VCaP (cell line): Measurements from ENCODE around the gene APLP1.
A peak's percentile ranks its signal among the peaks of the same experiment; 100 is the strongest.

Experiments used
- H3K27ac ChIP-seq: fragments of 450-650 bp; 2 replicates; pipeline ENCODE4 v1.5.1; 2017
- TF ChIP-seq, protein P1 (sequence below): fragments of 450-650 bp; conservative IDR thresholded peaks from 2 replicates; pipeline ENCODE4 v1.5.1; 2017; ENCODE audit warnings: mild to moderate bottlenecking, moderate library complexity

APLP1 gene

DNA sequence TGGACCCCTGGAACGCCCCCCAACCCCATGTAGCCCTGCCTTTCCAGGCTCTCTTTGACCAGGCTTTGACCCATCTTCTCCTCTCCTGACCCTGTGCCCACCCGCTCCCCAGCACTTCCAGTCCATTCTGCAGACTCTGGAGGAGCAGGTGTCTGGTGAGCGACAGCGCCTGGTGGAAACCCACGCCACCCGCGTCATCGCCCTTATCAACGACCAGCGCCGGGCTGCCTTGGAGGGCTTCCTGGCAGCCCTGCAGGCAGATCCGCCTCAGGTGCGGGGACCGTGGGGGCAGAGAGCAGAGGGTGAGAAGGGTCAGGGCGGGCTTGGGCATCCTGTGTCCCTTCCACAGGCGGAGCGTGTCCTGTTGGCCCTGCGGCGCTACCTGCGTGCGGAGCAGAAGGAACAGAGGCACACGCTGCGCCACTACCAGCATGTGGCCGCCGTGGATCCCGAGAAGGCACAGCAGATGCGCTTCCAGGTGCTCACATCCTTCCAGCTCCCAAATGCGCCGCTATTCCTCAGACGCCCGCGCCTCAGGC, 6.1 kb downstream of the APLP1 start:
- no peak overlapping the region for H3K27ac ChIP-seq
- TF ChIP-seq, protein P1, sequence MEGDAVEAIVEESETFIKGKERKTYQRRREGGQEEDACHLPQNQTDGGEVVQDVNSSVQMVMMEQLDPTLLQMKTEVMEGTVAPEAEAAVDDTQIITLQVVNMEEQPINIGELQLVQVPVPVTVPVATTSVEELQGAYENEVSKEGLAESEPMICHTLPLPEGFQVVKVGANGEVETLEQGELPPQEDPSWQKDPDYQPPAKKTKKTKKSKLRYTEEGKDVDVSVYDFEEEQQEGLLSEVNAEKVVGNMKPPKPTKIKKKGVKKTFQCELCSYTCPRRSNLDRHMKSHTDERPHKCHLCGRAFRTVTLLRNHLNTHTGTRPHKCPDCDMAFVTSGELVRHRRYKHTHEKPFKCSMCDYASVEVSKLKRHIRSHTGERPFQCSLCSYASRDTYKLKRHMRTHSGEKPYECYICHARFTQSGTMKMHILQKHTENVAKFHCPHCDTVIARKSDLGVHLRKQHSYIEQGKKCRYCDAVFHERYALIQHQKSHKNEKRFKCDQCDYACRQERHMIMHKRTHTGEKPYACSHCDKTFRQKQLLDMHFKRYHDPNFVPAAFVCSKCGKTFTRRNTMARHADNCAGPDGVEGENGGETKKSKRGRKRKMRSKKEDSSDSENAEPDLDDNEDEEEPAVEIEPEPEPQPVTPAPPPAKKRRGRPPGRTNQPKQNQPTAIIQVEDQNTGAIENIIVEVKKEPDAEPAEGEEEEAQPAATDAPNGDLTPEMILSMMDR = no peak

DNA sequence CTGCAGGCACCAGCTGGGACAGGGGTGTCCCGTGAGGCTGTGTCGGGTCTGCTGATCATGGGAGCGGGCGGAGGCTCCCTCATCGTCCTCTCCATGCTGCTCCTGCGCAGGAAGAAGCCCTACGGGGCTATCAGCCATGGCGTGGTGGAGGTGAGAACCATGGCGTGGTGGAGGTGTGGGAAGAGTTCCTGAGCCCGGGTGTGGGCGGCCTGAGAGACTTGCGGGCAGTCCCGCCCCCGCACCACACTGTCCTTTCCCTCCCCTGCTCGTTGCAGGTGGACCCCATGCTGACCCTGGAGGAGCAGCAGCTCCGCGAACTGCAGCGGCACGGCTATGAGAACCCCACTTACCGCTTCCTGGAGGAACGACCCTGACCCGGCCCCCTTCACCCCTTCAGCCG, 10.7 kb downstream of the APLP1 start:
- TF ChIP-seq, protein P1 = no peak
- H3K27ac ChIP-seq = peak overlapping the region; percentile 14; the same call in 1 of the 2 replicates

DNA sequence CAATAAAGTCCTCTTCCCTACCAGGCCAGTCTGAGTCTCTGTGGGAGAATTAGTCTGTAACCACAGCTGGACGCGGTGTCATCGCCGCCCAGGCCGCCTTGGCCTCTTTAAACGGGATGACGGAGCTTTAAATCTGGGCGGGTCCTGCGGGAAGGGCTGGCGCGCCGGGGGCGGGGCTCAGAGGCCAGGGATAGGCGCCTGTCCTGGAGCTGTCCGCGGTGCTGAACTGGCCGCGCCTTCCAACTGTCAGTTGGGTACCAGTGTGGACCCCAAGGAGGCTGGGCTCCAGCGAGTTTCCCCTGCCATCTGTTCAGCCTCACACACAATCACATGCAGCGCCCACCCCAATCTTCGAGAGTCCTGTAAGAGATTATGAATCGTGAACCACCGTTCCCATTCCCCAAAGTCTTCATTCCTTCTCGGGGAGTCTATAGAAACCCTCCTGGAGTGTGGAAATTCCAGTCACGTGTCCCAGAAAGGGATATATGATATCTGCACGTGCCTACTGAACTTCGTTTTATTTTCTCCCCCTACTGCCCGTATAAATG, 11.5 kb downstream of the APLP1 start:
- TF ChIP-seq, protein P1 = no peak
- peak overlapping the region; percentile 14; the same call in 1 of the 2 replicates for H3K27ac ChIP-seq

DNA sequence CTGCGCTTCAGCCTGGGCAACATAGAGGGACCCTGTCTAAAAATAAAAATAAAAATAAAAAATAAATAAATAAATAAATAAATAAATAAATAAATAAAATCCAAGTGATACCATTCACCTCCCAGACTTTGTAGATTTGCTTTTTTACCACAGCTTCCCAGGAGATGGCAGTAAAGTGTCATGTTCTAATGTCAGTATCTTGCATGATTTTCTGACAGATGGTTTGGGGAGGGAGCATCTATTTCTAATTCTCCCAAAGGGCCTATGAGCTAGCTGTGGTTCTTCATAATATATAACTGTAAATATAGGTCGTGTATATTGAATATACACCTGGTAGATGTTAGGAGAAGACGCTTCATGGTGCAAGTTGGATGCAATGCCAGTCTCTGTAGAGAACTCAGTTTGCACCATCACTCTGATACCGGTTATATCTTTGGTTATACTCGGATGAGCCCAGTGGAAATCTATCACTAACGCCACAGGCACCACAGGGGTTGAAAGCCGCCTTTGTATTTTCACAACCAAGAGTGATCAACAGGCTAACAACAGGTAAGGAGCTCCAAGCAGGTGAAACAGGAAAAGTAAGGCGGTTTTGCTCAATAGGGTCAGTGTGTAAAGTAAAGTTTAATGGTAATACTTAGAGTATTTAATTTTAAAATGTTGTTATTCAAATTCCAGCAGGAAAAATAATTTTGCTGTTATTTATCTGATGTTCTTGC, 13.9 kb downstream of the APLP1 start:
- TF ChIP-seq, protein P1 = peak; percentile 79
- H3K27ac ChIP-seq = no peak overlapping the region

DNA sequence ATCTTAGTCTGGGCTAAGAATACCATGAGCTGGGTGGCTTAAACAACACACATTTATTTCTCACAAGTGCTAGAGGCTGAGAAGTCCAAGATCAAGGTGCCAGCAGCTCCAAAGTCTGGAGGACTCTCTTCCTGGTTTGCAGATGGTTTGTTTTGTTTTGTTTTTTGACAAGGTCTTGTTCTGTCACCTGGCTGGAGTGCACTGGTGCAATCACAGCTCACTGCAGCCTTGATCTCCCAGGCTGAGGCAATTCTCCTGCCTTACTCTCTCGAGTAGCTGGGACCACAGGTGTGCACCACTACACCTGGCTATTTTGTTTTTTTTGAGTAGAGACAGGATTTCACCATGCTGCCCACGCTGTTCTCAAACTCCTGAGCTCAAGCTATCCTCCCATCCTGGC, 15.5 kb downstream of the APLP1 start:
- no peak overlapping the region for H3K27ac ChIP-seq
- TF ChIP-seq, protein P1 = no peak

DNA sequence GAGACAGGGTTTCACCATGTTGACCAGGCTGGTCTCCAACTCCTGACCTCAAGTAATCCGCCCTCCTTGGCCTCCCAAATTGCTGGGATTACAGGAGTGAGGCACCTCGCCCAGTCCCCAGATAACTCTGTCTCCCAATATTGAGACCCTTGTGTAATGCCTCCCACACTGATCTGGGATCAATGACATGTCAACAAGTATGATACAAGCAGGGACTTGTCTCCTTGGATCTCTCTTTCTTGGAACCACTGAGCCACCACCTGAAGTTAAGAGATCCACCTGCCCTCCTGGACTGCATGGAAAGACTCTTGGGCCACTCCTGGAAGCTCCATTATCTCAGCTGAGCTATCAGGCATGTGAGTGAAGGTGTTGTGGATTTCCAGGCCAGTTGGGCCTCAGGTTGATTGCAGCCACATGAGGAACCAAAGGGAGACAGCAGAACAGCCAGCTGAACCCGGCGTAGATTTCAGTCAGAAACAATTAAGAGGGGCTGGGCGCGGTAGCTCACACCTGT, 16.9 kb downstream of the APLP1 start:
- H3K27ac ChIP-seq = no peak overlapping the region

DNA sequence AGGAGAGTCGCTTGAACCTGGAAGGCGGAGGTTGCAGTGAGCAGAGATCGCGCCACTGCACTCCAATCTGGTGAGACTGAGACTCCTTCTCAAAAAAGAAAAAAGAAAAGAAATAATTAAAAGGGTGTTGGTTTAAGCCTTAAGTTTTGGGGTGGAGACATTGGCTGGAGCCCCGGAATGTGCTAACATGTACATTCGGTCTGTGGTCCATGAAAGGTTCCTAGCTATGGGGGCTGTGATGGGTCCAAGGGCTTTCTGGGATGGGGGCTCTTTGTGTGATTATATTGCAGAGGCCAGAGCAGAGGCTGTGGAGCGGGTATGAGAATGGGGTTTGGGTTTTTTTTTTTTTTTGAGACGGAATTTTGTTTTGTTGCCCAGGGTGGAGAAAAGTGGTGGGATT, 17.5 kb downstream of the APLP1 start:
- no peak overlapping the region for H3K27ac ChIP-seq
- TF ChIP-seq, protein P1 = no peak

More for the DNA sequence above, 16.9 kb downstream of the APLP1 start:
- TF ChIP-seq, protein P1 = no peak
